HG02763 (cell line): ENCODE measurements around the gene CEMIP.

ENCODE experiments used
- ATAC-seq: cut with Tn5 transposase; IDR thresholded peaks from one replicate; pipeline ENCODE4 v1.9.1; 2021; ENCODE audit warnings: mild to moderate bottlenecking, moderate library complexity; ENCODE audit not compliant: unreplicated experiment

CEMIP gene, protein sequence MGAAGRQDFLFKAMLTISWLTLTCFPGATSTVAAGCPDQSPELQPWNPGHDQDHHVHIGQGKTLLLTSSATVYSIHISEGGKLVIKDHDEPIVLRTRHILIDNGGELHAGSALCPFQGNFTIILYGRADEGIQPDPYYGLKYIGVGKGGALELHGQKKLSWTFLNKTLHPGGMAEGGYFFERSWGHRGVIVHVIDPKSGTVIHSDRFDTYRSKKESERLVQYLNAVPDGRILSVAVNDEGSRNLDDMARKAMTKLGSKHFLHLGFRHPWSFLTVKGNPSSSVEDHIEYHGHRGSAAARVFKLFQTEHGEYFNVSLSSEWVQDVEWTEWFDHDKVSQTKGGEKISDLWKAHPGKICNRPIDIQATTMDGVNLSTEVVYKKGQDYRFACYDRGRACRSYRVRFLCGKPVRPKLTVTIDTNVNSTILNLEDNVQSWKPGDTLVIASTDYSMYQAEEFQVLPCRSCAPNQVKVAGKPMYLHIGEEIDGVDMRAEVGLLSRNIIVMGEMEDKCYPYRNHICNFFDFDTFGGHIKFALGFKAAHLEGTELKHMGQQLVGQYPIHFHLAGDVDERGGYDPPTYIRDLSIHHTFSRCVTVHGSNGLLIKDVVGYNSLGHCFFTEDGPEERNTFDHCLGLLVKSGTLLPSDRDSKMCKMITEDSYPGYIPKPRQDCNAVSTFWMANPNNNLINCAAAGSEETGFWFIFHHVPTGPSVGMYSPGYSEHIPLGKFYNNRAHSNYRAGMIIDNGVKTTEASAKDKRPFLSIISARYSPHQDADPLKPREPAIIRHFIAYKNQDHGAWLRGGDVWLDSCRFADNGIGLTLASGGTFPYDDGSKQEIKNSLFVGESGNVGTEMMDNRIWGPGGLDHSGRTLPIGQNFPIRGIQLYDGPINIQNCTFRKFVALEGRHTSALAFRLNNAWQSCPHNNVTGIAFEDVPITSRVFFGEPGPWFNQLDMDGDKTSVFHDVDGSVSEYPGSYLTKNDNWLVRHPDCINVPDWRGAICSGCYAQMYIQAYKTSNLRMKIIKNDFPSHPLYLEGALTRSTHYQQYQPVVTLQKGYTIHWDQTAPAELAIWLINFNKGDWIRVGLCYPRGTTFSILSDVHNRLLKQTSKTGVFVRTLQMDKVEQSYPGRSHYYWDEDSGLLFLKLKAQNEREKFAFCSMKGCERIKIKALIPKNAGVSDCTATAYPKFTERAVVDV (N-terminal part only)

DNA sequence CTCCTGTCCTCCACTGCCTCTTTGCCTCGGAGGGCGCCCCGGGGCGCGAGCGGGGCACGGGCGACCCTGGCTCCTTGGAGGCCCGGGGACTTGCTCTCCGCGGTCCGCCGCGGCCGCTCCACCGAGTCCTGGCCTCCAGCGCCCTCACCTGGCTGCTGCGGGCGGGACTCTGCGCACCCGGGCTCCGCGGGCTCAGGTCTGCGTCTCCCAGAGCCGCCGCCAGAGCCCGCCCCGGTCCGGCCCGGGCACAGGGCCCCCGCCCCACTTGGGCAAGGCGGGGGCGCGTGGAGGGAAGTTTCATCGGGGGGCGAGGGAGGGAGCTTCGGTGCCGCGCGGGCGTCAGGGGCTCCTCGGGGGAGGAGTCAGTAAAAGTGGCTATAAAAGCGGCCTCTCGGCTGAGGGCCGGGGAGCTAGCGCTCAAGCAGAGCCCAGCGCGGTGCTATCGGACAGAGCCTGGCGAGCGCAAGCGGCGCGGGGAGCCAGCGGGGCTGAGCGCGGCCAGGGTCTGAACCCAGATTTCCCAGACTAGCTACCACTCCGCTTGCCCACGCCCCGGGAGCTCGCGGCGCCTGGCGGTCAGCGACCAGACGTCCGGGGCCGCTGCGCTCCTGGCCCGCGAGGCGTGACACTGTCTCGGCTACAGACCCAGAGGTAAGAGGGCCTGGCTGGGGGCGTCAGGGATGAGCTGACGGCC, at the start of gene CEMIP:
CEMIP (plus strand) TSS at position 407 of the 694 bp plus-strand sequence. CDS start 94,510 bp downstream, outside the sequence.
- no peak for ATAC-seq

DNA sequence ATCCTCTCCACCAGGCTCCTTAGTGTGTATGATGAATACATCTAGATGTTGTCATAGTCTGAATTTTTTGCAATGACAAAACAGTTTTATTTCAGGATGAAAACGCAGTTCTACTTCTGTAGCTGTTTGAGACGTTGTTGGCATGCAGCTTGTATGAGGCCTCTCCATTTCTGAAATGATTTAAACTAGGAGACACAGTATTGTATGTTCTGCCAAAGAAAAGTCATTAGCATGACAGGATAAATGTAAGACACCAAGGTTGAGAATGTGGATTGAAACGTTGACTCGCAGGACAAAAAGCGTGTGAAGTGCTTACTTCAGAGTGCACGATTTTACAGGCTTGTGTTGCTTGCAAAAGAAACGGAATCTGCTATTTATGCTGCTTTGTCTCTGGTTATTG, 48.8 kb upstream of the CEMIP start:
- ATAC-seq = no peak

DNA sequence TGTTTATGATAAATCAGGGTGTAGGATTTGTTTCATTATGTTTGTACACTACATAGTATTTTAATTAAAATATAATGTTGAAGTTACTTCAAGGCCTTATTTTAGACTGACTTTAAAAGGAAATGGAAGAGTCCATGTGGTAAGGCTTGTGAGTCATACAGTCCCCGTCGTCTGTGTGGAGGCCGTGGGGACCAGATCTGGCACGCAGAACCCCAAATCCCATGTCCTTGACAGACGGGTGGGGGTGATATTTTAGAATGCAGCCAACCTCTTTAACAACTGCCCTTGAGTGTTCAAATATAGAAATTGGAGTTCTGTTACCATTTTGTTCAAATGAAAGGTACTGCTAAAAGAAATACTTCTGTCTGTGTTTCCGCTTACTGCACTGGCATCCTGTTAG, 48.2 kb upstream of the CEMIP start:
- no peak for ATAC-seq

DNA sequence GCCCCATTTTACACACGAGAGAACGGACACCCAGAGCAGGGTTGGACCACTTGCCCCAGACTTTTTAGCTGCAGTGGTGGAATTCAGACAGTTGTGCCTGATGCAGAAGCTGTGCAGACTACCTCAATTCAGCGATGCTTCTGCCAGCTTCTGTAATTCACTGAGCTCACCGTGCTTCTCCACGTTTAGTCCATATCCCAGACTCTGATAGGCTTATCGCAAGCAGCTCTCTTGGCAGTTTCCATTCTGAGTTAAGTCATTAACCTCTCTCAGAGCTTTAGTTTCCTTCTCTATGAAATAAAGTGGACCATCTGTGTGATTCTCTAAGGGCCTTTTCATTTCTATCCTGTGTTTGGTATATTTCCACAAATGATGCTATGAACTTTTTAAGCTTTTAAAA, 47.0 kb upstream of the CEMIP start:
- no peak for ATAC-seq

DNA sequence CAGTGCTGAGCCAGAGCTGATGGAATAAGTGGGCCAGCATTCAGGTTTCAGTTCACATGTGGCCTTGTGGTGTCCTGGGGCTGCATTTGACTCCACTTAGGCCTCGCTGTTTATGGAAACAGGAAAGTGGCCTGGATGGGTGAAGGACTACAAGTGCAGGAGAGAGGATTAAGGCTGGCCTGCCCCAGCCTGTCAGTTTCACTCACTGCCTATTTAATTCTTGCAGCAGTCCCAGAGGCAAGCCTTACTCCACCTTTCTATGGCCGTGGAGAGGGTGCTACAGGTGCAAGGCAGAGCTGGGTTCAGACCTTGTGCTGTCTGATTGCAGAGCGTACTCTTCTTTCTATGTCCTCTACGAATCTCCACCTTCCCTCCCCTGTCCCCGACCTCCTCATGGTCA, 46.4 kb upstream of the CEMIP start:
- no peak for ATAC-seq

DNA sequence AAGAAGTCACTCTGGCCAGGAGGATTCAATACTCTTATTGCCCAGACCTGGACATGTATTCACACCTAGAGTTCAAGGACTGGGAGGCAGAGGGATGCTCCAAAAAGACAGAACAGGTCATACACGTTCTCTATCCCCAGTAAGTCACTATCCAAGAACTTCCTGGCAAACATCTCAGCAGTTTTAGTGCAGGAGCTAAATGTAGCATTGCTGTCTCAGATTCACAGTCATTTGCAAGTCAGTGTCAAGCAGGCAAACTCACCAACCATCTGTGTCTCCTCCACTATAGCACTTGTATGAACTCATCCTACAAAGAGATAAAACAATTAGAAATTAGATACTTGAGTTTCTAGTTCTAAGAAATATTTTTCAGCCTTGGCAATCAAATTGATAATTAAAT, 45.7 kb upstream of the CEMIP start:
- ATAC-seq = no peak

DNA sequence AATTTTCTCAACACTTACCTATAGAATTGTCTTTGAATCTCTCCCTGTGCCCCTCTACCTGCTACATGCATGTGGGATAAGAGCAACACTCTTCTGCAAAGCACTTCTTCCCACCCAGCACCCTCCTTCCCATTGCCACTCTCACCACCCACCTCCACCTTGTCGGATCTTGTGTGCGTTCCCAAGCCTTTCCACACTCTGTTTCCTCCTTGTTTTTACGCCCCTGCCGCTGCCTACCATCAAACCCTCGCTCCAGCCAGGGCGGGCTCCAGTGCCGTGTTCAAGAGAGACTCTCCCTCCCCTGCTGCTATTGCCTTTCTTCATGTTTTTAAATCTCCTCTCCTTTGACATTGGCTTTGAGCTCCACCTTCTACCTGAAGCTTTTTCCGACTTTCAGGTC, 43.8 kb upstream of the CEMIP start:
- no peak for ATAC-seq

DNA sequence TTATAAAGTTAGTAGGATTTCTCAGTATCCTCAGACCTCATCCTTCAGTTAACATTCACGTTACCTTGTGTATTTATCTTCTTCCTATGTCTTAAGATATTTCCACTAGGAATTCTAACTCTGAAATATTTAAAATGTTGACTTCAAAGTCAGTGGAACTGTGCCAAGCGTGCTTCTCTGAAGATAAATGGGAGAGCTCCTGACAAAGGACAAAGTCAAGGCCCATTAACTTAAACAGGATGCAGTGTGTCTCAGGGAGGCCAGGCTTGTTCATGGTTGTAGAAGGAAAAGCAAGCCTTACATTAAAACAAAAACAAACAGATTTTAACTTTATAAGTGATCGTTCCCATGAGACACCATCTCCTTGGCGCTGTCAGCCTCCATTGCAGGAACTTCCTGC, 42.6 kb upstream of the CEMIP start:
- no peak for ATAC-seq

DNA sequence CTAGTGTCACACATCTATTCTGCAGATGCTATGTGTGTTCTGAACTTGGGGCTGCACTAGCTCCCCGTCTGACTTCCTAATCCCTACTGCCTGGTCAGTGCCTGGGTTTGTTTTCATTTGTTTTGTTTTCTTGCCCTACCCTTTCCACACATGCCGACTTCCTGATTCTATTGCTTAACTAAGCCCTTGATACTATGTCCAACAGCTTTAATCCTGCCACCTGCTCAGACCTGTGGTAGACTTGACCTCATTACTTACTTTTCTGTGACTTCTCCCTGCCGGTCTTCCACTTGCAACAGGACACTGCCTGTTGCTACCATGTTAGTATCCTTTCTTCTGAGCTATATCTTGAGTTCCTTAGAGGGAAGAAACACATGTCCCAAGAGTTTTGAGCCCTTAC, 39.3 kb upstream of the CEMIP start:
- no peak for ATAC-seq

DNA sequence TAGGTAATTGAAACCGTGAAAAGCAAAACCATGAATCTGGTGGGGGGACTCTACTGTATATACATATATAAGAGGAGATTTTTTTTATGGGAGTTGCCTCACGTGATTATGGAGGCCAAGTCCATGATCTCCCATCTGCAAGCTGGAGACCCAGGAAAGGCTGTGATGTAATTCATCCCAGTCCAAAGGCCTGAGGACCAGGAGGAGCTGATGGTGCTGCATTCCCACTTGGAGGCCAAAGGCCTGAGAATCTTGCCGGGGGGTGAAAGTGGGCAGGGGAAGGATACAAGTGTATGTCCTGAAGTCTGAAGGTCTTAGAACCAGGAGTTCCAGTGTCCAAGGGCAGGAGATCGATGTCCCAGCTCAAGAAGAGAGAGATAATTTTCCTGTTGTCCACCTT, 37.1 kb upstream of the CEMIP start:
- ATAC-seq = no peak

DNA sequence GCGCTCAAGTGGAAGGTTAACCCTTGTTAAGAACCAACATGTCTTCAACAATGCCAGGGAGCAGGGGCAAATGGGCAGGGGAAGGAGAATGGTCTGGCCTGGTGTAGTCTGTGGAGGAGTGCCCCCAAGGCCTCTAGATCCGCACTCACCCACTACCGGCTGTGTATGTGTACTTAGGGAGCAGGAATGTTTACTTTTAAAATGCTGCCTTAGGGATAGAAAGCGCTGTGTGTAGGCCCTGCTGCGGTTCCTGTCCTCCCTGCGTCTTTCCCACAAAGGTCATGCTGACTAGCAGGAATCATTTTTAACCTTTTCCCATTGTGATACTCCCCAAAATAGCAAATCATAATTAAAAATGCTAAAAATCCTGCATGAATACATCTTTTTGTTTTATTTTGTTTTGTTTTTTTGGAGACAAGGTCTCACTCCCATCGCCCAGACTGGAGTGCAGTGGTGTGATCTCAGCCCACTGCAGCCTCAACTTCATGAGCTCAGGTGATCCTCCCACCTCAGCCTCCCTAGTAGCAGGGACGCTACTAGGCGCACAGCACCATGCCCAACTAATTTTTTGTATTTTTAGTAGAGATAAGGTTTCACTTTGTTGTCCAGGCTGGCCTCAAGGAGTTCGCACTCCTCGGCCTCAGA, 35.9 kb upstream of the CEMIP start:
- no peak for ATAC-seq

DNA sequence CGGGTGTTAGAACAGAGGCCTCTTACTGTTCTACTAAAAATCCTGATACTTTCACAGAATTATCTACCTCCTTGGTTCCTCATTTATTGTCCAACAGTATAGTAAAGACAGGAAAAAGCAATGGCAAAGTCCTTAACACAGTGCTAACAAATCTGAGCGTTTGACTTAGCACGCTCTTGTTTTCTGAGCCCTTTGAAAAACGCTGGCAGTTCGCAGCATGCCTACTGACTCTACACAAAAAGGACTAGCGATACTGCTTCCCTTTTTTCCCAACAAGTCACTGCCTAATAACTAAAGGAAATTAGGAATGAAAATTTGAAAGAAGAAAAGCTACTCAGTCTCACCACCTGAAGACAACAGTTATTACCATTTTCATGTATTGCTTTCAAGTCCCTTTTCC, 34.8 kb upstream of the CEMIP start:
- no peak for ATAC-seq

DNA sequence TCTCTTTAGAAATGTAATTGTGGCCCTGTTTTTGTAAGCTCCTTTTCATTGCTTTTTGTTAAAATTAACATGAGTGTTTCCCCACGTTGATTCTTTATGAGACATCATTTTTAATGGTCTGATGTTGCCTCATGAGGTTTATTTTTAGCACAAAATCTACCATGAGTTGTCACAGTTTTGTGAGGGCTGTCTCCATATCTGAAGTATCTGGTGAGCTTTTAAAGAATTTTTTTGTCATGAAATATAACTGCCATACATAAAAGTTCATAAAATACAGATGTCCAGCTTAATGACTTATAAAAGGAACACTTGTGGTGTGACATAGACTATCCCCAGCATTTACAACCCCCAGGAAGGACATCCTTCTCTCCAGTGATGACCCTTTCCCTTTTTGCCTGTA, 34.3 kb upstream of the CEMIP start:
- ATAC-seq = no peak

DNA sequence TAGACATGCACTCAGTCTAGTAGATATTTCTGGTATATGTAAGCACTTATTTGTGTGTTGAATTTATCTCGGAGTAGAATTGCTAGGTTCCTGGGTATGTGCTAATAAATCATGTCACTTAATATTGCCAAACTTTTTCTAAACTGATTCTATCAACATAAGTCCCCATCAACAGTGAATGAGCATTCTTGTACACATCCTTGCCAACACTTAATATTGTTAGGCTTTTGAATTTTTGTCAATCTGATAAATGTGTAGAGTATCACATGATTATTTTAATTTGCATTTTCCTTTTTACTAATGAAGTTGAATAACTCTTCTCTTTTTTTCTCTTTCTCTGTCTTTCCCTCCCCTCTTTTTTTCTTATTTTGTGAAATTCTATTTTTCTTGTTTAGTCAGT, 33.3 kb upstream of the CEMIP start:
- no peak for ATAC-seq

DNA sequence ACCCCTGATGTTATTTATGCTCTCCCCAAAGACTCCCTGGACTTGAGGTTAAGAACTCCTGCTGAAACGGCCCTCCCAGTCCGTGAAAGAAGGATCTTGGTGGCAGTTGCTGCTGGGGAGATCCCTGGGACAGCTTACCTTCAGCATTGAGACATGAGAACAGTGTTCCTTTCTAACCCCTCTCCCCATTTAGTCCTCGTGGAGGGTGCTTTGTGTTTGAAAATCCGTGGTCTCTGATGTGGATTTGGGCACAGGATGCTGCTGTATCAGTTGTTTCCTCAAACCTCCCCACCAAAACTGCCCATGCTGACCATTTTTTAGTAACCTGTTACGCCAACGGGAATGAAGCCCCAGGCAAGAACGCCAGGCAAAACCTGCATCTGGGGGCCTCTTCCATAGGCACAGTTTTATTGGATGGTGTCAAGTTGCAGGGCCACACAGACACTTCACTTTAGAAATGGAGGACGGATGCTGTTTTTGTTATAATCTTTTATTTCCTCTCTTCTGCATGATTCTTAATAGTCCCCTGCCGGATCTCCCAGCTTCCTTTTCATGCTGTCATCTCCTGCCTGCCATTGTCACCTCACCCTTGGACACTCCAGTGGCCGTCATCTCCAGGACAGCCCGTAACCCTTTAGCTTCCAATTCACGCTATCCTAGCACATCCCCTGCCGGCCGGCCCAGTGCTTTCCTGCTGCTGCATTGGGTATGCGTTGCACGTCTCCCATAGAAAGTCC, 31.7 kb upstream of the CEMIP start:
- no peak for ATAC-seq

DNA sequence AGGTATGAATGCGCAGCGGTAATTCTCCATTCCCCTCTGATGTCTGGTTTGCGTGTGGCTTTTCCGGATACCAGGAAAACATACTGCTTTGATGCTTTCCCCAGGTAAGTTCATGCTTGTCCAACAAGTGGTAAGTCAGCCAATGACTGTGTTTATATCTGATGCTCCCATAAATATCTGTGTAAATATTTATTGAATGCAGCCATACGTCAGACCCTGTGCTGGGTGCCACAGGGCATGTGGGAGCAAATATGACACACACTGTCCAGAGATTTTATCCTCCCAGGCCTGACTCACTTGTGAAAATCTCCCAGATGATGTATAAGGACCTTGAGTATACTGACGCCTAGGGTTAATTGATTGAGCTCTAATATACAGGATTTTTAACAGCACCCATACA, 29.6 kb upstream of the CEMIP start:
- ATAC-seq = no peak

DNA sequence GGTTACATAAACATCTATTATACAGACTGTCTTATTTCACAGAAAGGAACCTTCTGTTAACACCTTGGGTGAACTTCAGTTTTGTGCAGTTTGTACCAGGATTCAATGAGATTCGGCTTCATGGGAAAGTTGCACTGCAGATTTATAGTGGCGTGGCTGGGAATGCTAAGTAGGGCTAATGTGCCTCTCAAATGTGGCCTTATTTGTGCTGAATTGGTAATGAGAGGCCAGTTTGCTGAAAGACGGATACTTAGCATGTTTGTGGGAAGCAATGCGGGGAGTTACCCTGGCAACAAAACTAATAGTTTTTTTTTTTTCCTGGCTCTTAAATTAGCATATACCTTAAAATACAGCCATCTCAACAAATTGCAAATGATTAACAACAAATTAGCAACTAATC, 28.6 kb upstream of the CEMIP start:
- no peak for ATAC-seq

DNA sequence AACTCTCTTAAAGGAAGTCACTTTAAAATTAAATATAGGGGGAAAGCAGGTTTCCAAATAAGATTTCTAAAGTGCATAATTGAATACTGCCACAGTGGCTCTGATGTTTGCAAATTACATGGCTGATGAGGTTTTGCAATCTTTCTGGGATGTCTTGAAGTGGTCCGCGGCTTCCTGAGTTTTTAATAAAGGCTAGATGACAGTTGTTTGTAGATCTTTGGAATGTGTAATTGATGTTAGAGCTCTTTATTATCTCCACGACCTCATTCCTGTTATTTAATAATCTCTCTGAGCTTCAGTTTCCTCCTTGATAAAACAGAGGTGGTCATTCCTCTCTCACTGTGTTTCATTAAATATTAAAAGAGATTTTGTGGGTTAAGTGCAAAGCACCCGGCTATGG, 27.0 kb upstream of the CEMIP start:
- no peak for ATAC-seq

DNA sequence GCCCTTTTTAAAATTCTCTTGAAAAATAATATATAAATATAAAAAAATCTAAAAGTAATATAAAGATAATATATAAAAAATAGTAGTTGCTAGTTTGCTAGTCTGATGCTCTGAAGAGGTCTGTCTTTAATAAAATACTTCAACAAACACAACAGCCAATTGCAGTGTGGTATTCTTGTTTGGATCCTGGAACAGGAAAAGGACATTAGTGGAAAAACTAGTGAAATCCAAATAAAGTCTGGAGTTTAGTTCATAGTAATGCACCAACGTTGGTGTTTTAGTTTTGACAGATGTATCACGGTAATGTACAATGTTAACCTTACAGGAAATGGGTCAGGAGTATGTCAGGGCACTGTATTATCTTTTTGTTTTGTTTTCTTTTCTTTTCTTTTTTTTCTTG, 26.0 kb upstream of the CEMIP start:
- no peak for ATAC-seq

DNA sequence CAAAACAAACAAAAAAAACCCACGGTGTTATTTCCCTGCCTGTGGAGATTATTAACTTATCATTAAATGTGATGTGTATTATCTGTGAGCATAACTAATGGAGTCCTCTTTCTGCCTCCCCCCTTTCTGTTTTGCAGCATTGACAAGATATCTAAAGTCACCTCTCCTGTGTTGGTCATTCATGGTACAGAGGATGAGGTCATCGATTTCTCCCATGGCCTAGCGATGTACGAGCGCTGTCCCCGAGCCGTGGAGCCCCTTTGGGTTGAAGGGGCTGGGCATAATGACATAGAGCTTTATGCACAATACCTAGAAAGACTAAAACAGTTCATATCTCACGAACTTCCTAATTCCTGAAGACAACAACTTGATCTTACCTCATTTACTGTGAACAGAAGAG, 25.2 kb upstream of the CEMIP start:
- no peak for ATAC-seq
